Endothelial cell of umbilical vein (primary cell): ENCODE results near the gene CRYAB. TPM values are rescaled to one million over a fixed set of nuclear protein-coding genes. Genes with fewer than 3 reads are reported as not detected.

Experiments
- BruUV-seq: library from RNA; stranded (reverse); fragments of 400-500 nt; replicated peaks from 2 replicates; lab custom pipeline; 2021; lab: Mats Ljungman, UMichigan
- CTCF ChIA-PET: fragments of 300-600, 350-600 bp; sonication (Branson Sonifier 250); formaldehyde crosslinking; loops from one replicate; lab custom pipeline; 2021; ENCODE audit warnings: antibody characterized with exemption, inconsistent platforms; lab: Charles Lee
- POLR2A ChIA-PET: fragments of 300-600, 350-600 bp; sonication (Branson Sonifier 250); formaldehyde crosslinking; loops from one replicate; lab custom pipeline; 2021; ENCODE audit warnings: antibody characterized with exemption, inconsistent platforms; lab: Charles Lee
- DNase-seq: peaks from one replicate; pipeline ENCODE4 v3.0.0-alpha.2; 2011; ENCODE audit warnings: low read depth, low spot score
- FAIRE-seq: peaks from 2 replicates; lab custom pipeline; 2011; peaks lifted over from hg19 to GRCh38; lab: Jason Lieb, UNC
- H2AFZ ChIP-seq: 2 replicates; pipeline ENCODE4 v1.6.0; 2012; ENCODE audit warnings: low read depth, low read length, control low read depth, inconsistent platforms
- H3K27ac ChIP-seq: 2 replicates; pipeline ENCODE4 v1.5.1; 2011; ENCODE audit warnings: low read depth, mild to moderate bottlenecking, control low read depth, low read length, moderate library complexity; ENCODE audit not compliant: insufficient read depth
- H3K27me3 ChIP-seq, 2 experiments: 2 replicates each; pipeline versions ENCODE4 v1.6.0 to v1.6.1; 2011; ENCODE audit warnings: low read length in 2 of 2, mixed read lengths in 1 of 2; ENCODE audit not compliant: control insufficient read depth in 2 of 2, insufficient read depth in 2 of 2
- H3K36me3 ChIP-seq, 2 experiments: 2 replicates in 1 of 2; 3 replicates in 1 of 2; pipeline ENCODE4 v1.5.1; 2011; ENCODE audit warnings: low read length in 2 of 2, mild to moderate bottlenecking in 1 of 2, moderate library complexity in 1 of 2; ENCODE audit not compliant: control insufficient read depth in 2 of 2, insufficient read depth in 2 of 2; ENCODE audit errors: extremely low read depth in 1 of 2
- H3K4me1 ChIP-seq: 3 replicates; pipeline ENCODE4 v1.5.1; 2011; ENCODE audit warnings: mild to moderate bottlenecking, low read length; ENCODE audit not compliant: control insufficient read depth, insufficient read depth; ENCODE audit errors: extremely low read depth
- H3K4me2 ChIP-seq: 2 replicates; pipeline ENCODE4 v1.6.1; 2011; ENCODE audit warnings: low read length, control low read depth, mixed read lengths; ENCODE audit not compliant: insufficient read depth
- H3K4me3 ChIP-seq, 3 experiments: fragments of 200-600 bp in 1 of 3; sonication (generic), shearing (Covaris generic) in 1 of 3; replicated peaks in 1 of 3; 2 replicates each; pipeline ENCODE4 v1.5.1; 2011 to 2016; ENCODE audit warnings: control low read depth in 3 of 3, low read length in 3 of 3, mild to moderate bottlenecking in 2 of 3, inconsistent platforms in 1 of 3, low read depth in 1 of 3, moderate library complexity in 1 of 3; ENCODE audit not compliant: insufficient read depth in 1 of 3
- H3K79me2 ChIP-seq: 2 replicates; pipeline ENCODE4 v1.6.0; 2012; ENCODE audit warnings: low read length, inconsistent platforms; ENCODE audit not compliant: control insufficient read depth, insufficient read depth
- H3K9ac ChIP-seq: replicated peaks from 2 replicates; pipeline ENCODE3; 2011; ENCODE audit warnings: low read length, control low read depth; ENCODE audit not compliant: insufficient read depth; ENCODE audit errors: extremely low read depth
- H3K9me1 ChIP-seq: replicated peaks from 3 replicates; pipeline ENCODE4 v1.6.0; 2011; ENCODE audit warnings: mild to moderate bottlenecking, low read length; ENCODE audit not compliant: control insufficient read depth, insufficient read depth; ENCODE audit errors: extremely low read depth
- H3K9me3 ChIP-seq: replicated peaks from 2 replicates; pipeline ENCODE4 v1.5.1; 2012; ENCODE audit warnings: low read length, inconsistent platforms; ENCODE audit not compliant: control insufficient read depth, insufficient read depth
- H4K20me1 ChIP-seq: replicated peaks from 2 replicates; pipeline ENCODE3; 2011; ENCODE audit warnings: mild to moderate bottlenecking, low read length; ENCODE audit not compliant: control insufficient read depth, insufficient read depth; ENCODE audit errors: extremely low read depth
- EZH2 ChIP-seq: IDR thresholded peaks from 2 replicates; pipeline ENCODE4 v1.6.1; 2012; ENCODE audit warnings: borderline replicate concordance, low read depth, mild to moderate bottlenecking, moderate library complexity, low read length, inconsistent platforms; ENCODE audit not compliant: severe bottlenecking
- FOS ChIP-seq: IDR thresholded peaks from 2 replicates; pipeline ENCODE4 v1.6.1; 2011; ENCODE audit warnings: mild to moderate bottlenecking, low read length, moderate library complexity, borderline replicate concordance; ENCODE audit not compliant: insufficient read depth
- GATA2 ChIP-seq: IDR thresholded peaks from 2 replicates; pipeline ENCODE4 v1.7.0; 2011; ENCODE audit warnings: low read depth, mild to moderate bottlenecking, moderate library complexity, mixed read lengths, low read length; ENCODE audit not compliant: insufficient read length, insufficient read depth
- JUN ChIP-seq: IDR thresholded peaks from 2 replicates; pipeline ENCODE4 v1.6.1; 2011; ENCODE audit warnings: borderline replicate concordance, low read depth; ENCODE audit not compliant: insufficient read length, insufficient read depth
- MYC ChIP-seq: IDR thresholded peaks from one replicate; pipeline ENCODE4 v1.6.1; 2011; ENCODE audit warnings: mild to moderate bottlenecking, low read depth, low read length
- POLR2A ChIP-seq: IDR thresholded peaks from 2 replicates; pipeline ENCODE4 v1.6.1; 2012; ENCODE audit warnings: low read depth, mild to moderate bottlenecking, control low read depth, low read length
- POLR2AphosphoS5 ChIP-seq: IDR thresholded peaks from 2 replicates; pipeline ENCODE4 v1.6.1; 2012; ENCODE audit warnings: low read depth, mild to moderate bottlenecking, control low read depth, low read length, moderate library complexity; ENCODE audit not compliant: insufficient read depth
- dilution Hi-C: fragments of 300-500 bp; cut with MboI; formaldehyde crosslinking; loops from one replicate; pipeline ENCODE4 v1.15.0; 2019; ENCODE audit warnings: low sequenced_read_pairs; ENCODE audit not compliant: extremely low pct_ligation_motif_present
- intact Hi-C: fragments of 100-400 bp; cut with micrococcal nuclease; formaldehyde crosslinking; loops from one replicate; pipeline ENCODE4 v1.10.0; 2022
- polyA plus RNA-seq, 4 experiments: library from polyadenylated mRNA; depleted of rRNA in 3 of 4; stranded (reverse) in 3 of 4; unstranded in 1 of 4; fragments of >200 nt; gene quantifications; 2 replicates each; pipeline versions ENCODE4 v1.2.1 to v1.2.3, GENCODE V29; 2011 to 2012; ENCODE audit warnings: missing spikeins in 1 of 4
- total RNA-seq: library from RNA; stranded (reverse); gene quantifications from 2 replicates; pipeline ENCODE4 v1.2.3, GENCODE V29; 2021
- TF ChIP-seq, protein P1 (sequence below), 2 donors: IDR thresholded peaks; 1 replicate in 1 of 2; 2 replicates in 1 of 2; pipeline ENCODE4 v1.5.1; 2011; ENCODE audit warnings: low read length in 2 of 2, mild to moderate bottlenecking in 2 of 2, moderate library complexity in 2 of 2, control low read depth in 1 of 2, inconsistent platforms in 1 of 2, low read depth in 1 of 2; ENCODE audit not compliant: insufficient read depth in 1 of 2; ENCODE audit errors: extremely low read depth in 1 of 2
- TF ChIP-seq, protein P2 (sequence below): IDR thresholded peaks from 2 replicates; pipeline ENCODE4 v1.6.1; 2011; ENCODE audit not compliant: insufficient read depth, insufficient read length

CRYAB gene
- total and polyA plus RNA-seq, 2 donors (not counting 3 experiments of a cell fraction or from before 2014, with no cell fraction given) = 0.48 TPM; not detected in 1

DNA sequence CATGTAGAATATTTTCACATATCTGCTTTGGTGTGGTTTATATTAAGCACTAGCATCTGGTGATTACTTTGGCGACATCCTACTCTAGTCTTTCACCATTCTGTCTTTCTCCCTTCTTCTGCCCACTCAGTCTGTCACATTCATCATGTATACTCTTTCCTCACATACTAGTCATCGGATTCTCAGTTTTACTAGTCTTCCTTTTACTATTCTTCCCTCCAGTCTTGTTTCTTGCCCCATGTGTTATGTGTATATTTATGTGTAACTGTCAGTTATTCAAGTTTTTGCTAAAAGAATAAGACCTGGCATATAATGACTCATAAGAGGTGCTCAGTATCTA, 21.0 kb upstream of the CRYAB start:
- DNase-seq = no peak
- H2AFZ ChIP-seq = no peak overlapping the region
- no peaks in the 10 kb centered on the region for H3K27me3 ChIP-seq
- FAIRE-seq = no peak
- H3K4me3 ChIP-seq = no peak overlapping the region
- BruUV-seq = no TSS peak
- peaks cover 11% of the 10 kb centered on the region for H3K4me1 ChIP-seq
- CTCF ChIA-PET = interaction anchor here (8.7 kb wide), 1 partner anchor 47 kb away, joined by 407 read pairs; no protein-coding TSS in a partner anchor
- no peaks in the 10 kb centered on the region for H3K9me3 ChIP-seq
- H3K9ac ChIP-seq = no peak overlapping the region
- H3K27ac ChIP-seq = no peak overlapping the region
- no peak overlapping the region for H3K4me2 ChIP-seq
- intact Hi-C loops (loop anchor here (1.0 kb wide), 1 partner anchor 348 kb away; no protein-coding TSS in a partner anchor), dilution Hi-C loops (no loop called here)
- H4K20me1 ChIP-seq = no peaks in the 10 kb centered on the region
- POLR2A ChIA-PET = no interaction called here
- no peaks in the 10 kb centered on the region for H3K36me3 ChIP-seq
- H3K79me2 ChIP-seq = peaks cover 3% of the 10 kb centered on the region
- TF ChIP-seq POLR2A = no peak
- no peaks in the 10 kb centered on the region for H3K9me1 ChIP-seq

DNA sequence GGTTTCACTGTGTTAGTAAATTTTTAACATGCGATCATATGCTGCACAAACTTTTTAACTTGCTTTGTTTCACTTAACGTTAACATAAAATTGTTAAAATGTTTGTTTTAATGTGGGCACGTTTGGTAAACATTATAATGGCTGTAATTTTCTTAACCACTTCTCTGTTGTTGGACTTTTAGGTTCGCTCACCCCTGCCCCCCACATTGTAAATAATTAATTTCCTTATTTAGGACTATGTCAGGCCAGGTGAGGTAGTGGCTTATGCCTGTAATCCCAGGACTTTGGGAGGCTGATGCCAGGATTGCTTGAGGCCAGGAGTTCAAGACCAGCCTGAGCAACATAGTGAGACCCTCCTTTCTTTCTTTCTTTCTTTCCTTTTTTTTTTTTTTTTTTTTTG, 18.9 kb upstream of the CRYAB start:
- TF ChIP-seq, protein P1, sequence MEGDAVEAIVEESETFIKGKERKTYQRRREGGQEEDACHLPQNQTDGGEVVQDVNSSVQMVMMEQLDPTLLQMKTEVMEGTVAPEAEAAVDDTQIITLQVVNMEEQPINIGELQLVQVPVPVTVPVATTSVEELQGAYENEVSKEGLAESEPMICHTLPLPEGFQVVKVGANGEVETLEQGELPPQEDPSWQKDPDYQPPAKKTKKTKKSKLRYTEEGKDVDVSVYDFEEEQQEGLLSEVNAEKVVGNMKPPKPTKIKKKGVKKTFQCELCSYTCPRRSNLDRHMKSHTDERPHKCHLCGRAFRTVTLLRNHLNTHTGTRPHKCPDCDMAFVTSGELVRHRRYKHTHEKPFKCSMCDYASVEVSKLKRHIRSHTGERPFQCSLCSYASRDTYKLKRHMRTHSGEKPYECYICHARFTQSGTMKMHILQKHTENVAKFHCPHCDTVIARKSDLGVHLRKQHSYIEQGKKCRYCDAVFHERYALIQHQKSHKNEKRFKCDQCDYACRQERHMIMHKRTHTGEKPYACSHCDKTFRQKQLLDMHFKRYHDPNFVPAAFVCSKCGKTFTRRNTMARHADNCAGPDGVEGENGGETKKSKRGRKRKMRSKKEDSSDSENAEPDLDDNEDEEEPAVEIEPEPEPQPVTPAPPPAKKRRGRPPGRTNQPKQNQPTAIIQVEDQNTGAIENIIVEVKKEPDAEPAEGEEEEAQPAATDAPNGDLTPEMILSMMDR (IDR thresholded peaks at IDR 0.05; ENCODE audit: extremely low read depth in 1 of 2, insufficient read depth in 1 of 2, low read depth in 1 of 2, low read length in 2 of 2) = no peak
- TF ChIP-seq, protein P2, sequence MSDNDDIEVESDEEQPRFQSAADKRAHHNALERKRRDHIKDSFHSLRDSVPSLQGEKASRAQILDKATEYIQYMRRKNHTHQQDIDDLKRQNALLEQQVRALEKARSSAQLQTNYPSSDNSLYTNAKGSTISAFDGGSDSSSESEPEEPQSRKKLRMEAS = no peak
- TF ChIP-seq FOS = no peak
- no peak for TF ChIP-seq MYC
- no peak for TF ChIP-seq POLR2A
- no peak for TF ChIP-seq POLR2AphosphoS5
- TF ChIP-seq EZH2 = no peak
- TF ChIP-seq JUN = no peak
- TF ChIP-seq GATA2 = no peak
- BruUV-seq = no TSS peak
- POLR2A ChIA-PET = no interaction called here

More for the DNA sequence above, 18.9 kb upstream of the CRYAB start:
- no peak overlapping the region for H3K4me2 ChIP-seq
- no peaks in the 10 kb centered on the region for H3K9me3 ChIP-seq
- FAIRE-seq (no peak), DNase-seq (no peak)
- no peaks in the 10 kb centered on the region for H4K20me1 ChIP-seq
- intact Hi-C loops (loop anchor here (2.0 kb wide), 1 partner anchor 144 kb away; the partner anchor contains the start of genes NKAPD1 and PIH1D2), dilution Hi-C loops (no loop called here)
- H2AFZ ChIP-seq = no peak overlapping the region
- H3K27me3 ChIP-seq = no peaks in the 10 kb centered on the region
- H3K27ac ChIP-seq = no peak overlapping the region
- H3K9me1 ChIP-seq = no peaks in the 10 kb centered on the region
- CTCF ChIA-PET = interaction anchor here (1.0 to 8.7 kb wide), 5 partner anchors 20 to 93 kb away, joined by 3 to 407 read pairs (median 9); partner anchors contain the start of gene ALG9
- no peaks in the 10 kb centered on the region for H3K36me3 ChIP-seq
- no peak overlapping the region for H3K4me3 ChIP-seq
- H3K4me1 ChIP-seq = peaks cover 11% of the 10 kb centered on the region
- no peak overlapping the region for H3K9ac ChIP-seq
- no peaks in the 10 kb centered on the region for H3K79me2 ChIP-seq
